HG03378 (cell line): ENCODE data around the gene GSK3B.
"Not testable (repeated sequence)": the region's sequence is repeated elsewhere in the genome, so short reads cannot be mapped to it uniquely, and the experiment has no call there.

ENCODE experiments used
- ATAC-seq: cut with Tn5 transposase; IDR thresholded peaks from one replicate; pipeline ENCODE4 v1.9.1; 2021; ENCODE audit warnings: mild to moderate bottlenecking, moderate library complexity; ENCODE audit not compliant: unreplicated experiment

Gene GSK3B

DNA sequence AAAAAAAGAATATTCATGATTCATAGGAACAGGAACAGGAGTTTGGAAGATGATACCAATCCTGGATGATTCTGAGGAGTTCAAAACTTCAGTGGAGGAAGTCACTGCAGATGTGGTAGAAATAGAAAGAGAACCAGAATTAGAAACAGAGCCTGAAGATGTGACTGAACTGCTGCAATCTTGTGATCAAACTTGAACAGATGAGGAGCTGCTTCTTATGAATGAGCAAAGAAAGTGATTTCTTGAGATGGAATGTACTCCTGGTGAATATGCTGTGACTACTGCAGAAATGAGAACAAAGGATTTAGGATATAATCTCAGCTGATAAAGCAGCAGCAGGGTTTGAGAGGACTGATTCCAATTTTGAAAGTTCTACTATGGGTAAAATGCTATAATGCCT lies 72.7 kb downstream of the GSK3B start:
- ATAC-seq = no peak

DNA sequence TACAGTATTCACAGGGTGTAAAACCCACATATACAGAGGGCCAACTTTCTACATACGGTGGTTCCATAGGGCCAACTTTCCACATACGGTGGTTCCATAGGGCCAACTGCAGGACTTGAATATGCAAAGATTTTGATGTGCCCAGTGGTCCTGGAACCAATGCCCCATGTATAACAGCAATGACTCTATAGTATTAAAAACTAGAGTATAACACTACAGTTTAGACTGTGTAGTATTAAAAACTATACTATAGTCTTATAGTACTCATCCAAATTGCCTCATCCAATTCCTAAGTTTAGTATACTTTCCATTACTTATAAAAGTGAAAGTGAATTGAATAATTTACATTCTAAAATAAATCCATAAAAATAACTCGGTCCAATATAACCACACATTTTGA lies 75.9 kb downstream of the GSK3B start:
- ATAC-seq = no peak

DNA sequence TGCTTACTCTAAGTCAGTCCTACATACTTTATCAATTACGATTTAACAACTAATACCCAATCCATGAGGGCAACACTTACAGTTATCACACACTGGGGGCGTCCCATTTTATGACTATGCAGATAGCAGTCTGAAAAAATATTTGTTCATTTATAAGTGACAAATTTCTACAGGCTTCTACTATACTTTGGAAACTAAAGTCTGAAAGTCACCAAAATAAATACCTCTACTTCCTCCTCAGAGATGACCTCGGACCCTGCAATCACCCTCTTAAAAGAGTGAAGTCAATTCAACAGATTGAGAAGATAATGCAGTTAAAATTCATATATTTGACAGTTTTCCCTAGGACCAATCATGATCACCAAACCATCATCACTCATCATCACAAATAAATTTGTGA lies 76.6 kb downstream of the GSK3B start:
- no peak for ATAC-seq

DNA sequence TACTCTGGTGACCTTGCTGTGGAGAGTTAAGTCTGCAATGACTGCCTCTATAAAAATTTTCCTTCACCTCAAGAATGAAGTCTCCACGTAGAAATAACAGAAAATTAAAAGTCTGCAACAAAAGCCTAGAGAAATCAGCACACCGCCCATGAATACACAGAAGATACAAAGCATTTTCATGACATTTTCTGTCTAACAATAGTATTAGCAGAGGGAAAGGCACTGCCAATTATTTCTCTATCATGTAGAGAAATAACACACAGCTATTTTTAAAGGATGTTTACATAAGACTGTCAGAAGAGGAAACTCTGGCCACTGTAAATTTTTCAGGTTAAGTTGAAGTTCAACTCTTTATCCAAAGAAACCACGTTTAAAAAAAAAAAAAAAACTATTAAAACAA lies 80.8 kb downstream of the GSK3B start:
- no peak for ATAC-seq

DNA sequence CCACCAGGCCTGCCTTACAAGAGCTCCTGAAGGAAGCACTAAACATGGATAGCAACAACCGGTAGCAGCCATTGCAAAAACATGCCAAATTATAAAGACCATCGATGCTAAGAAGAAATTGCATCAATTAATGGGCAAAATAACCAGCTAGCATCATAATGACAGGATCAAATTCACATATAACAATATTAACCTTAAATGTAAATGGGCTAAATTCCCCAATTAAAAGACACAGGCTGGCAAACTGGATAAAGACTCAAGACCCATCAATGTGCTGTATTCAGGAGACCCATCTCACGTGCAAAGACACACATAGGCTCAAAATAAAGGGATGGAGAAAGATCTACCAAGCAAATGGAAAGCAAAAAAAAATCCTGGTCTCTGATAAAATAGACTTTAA lies 88.5 kb downstream of the GSK3B start:
- not testable (repeated sequence) for ATAC-seq

DNA sequence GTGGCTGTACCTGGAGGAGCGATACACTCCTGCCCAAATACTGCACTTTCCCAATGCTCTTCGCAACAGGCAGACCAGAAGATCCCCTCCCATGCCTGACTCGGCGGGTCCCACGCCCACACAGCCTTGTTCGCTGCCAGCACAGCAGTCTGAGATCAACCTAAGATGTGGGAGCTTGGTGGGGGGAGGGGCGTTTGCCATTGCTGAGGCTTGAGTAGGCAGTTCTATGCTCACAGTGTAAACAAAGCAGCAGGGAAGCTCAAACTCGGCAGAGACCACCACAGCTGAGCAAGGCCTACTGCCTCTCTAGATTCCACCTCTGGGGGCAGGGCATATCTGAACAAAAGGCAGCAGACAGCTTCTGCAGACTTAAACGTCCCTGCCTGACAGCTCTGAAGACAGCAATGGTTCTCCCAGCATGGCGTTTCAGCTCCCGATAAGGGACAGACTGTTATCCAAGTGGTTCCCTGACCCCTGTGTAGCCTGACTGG lies 90.2 kb downstream of the GSK3B start:
- not testable (repeated sequence) for ATAC-seq

DNA sequence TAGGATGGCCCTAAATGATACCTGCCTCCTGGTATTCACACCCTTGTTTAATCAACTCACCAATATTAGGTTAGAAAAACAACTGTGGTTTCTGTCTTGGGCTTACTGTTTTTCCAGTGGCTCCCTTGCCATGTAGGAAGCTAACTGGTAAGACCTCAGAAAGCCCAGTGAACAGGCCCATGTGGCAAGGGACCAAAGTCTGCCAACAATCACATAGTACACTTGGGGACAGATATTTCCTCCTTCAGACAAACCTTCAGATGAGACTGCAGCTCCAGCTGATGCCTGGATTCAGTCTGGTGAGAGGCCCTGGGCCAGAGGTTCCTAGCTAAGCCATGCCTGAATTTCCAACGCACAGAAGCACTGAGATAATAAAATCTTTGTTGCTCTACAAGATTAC lies 96.1 kb downstream of the GSK3B start:
- ATAC-seq = no peak

DNA sequence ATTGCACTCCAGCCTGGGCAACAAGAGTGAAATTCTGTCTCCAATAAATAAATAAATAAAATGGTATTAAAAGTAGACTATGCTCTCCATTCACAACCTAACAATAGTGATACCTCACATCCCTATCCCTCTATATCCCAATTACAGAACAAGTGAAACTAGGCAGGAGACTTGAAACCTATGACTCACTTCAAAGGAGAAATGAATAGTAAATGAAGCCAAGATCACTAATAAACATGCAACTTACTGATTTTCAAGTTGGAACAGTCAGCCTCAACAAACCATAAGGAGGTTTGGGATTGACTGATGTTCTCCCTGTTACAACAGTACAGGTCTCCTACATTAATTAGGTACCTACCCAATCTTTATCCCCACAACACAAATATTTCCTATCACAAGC lies 103.4 kb downstream of the GSK3B start:
- ATAC-seq = no peak

DNA sequence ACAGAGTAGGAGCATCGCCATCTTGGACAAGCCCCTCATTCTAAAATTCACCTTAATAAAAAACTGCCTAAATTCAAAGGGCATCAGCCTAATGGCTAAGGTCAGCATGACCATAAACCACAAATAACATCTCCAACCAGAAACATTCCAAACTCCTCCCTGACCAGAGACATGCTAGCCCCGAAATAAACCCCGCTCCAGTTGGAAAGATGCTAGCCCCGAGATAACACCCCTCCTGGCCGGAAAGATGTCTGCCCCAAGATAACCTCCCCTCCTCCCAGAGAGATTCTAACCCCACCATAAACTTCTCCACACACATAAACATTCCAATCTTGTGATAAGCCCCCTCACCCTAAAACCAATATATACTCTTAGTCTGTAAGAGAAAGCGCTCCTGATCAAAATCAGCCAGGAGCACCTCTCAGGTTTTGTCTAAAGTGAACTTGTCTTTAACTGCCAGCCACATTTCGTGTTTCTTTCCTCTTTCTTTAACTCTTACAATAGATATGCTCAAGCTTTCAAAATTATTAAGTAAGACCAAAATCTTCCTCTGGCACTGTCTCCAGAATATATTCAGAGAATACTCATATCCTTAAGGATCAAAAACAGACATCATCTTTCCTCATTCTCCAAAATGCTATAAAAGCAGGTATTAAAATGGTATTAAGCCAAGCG lies 104.1 kb downstream of the GSK3B start:
- ATAC-seq = no peak

DNA sequence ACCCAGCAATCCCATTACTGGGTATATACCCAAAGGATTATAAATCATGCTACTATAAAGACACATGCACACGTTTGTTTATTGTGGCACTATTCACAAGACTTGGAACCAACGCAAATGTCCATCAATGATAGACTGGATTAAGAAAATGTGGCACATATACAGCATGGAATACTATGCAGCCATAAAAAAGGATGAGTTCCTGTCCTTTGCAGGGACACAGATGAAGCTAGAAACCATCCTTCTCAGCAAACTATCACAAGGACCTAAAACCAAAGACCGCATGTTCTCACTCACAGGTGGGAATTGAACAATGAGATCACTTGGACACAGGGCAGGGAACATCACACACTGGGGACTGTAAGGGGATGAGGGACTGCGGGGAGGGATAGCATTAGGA lies 107.4 kb downstream of the GSK3B start:
- not testable (repeated sequence) for ATAC-seq

DNA sequence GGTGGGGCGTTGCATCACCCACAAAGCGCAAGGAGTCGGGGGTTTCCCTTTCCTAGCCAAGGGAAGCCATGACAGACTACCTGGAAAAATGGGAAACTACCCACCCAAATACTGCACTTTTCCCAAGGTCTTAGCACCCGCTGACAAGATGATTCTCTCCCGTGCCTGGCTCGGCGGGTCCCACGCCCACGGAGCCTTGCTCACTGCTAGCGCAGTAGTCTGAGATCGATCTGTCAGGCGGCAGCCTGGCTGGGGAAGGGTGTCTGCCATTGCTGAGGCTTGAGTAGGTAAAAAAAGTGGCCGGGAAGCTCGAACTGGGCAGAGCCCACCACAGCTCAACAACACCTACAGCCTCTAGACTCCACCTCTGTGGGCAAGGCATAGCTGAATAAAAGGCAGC lies 112.9 kb downstream of the GSK3B start:
- ATAC-seq = no peak

DNA sequence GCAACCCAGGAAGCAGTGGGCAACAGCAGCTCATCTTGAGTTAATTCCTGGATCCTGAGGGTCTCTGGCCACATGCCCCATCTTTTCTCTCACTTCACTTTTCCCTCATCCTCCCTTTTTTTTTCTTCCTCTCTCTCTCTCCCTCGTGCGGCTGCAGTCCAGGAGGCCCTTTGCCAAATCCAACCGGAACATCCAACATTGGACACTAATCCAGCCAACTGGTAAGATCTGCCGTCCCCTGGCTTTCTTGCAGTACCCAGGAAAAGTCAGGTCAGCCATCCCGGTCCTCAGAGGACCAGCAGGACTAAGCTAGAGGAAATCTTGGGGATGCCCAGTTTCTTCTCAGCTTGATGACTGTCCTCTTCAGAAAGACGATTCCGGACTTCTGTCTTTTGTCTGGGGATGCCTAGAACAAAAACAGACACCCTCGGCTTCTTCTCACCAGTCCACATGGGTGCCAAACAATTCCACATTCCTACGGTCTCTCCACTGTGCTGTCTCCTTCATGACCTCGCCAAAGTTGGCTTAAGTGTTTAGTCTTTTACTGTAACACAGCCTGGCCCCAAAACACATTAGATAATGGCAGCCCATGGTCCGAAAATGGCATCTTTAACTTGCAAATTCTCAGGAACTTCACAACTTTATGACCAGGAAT lies 115.6 kb downstream of the GSK3B start:
- ATAC-seq = no peak

DNA sequence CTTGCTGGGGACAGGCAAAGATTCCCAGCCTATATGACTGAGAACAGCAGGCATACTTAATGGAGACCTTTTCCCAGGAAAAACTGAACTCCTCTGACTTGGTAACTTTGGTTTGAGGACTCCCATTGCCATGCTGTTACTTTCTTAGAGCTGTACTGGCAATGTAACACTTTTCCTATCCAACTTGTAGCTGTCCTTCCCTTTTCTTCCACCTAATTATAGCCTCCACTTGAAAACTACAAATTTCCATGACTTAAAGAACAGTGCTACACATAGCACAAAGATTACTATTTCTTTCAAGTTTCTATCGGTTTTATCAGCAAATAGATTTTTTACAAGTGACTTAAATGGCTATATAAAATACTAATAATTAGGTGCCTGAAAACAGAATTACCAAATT lies 116.9 kb downstream of the GSK3B start:
- ATAC-seq = no peak

DNA sequence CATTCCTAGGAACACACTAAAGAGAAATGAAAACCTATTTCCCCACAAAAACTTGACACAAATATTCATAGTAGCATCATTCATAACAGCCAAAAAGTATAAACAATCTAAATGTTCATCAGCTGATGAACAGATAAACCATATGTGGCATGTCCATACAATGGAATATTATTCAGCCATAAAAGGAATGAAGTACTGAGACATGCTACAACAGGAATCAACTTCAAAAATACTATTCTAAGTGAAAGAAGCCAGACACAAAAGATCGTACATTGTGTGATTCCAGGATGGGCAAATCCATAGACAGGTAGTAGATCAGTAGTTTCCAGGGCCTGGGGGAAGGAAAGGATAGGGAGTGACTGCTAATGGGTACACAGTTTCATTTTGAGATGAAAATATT lies 118.0 kb downstream of the GSK3B start:
- ATAC-seq = no peak

DNA sequence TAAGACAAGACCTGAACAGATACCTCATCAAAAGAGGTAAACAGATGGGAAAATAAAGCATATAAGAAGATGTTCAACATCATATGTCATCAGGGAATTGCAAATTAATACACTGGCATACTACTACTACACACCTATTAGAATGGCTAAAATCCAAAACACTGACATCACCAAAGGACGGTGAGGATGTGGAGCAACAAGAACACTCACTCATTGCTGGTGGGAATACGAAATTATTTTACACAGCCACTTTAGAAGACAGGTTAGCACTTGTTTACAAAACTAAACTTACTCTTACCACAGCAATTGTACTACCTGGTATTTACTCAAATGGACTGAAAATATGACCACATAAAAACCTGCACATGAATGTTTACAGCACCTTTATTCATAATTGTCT lies 119.6 kb downstream of the GSK3B start:
- no peak for ATAC-seq

DNA sequence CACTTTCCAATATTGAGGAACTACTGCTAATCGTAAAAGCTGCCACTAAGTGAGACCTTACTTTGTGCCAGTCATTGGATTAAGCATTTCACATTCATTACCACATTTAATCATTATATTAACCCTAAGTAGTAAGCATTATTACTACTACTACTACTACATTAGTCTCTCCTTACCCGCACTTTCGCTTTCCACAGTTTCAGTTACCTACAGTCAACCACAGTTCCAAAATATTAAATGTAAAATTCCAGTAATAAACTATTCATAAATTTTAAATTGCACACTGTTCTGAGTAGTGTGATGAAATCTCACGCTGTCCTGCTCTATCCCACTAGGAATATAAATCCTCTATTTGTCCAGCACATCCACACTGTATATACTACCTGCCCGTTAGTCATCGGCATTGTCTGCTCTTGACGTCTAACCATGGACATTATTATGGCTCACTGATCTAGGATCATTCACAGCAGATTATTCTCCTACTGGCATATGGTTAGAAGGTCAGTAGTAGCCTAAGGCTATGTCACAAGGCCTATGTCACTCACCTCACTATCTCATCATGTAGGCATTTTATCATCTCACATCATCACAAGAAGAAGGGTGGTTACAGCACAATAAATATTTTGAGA lies 121.1 kb downstream of the GSK3B start:
- ATAC-seq = no peak

DNA sequence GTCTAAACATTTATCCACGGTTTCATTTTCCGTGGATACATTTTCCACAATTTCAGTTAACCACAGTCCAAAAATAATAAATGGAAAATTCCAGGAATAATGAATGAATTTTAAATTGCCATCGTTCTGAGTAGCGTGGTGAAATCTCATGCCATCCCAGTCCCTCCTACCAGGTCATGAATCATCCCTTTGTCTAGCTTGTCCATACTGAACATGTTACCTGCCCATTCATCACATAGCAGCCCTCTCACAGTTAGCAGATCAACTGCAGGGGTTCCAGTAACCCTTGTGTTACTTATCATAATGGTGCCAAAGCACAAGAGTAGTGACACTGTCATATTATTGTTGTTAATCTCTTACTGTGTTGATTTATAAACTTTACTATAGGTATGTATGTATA lies 124.5 kb downstream of the GSK3B start:
- no peak for ATAC-seq

DNA sequence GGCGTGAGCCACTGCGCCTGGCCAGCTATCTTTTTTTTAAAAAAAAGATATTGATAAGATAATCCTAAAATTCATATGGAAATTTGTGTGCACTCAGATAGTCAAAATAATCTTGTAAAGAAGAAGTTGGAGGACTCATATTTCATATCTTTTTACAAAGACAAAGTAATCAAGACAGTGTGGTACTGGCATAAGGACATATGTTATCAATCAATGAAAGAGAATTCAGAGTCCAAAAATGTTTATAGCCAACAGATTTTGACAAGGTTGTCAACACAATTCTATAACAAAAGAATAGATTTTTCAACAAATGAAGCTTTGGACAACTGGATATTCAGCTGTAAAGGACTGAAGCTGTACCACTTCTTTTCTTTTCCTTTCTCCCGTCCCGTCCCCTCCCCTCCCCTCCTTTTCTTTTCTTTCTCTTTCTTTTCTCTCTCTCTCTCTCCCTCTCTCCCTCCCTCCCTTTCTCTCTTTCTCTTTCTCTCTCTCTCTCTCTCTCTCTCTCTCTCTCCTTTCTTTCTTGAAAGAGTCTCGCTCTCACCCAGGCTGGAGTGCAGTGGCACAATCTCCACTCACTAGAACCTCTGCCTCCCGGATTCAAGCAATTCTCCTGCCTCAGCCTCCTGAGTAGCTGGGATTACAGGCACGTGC lies 126.8 kb downstream of the GSK3B start:
- ATAC-seq = no peak

DNA sequence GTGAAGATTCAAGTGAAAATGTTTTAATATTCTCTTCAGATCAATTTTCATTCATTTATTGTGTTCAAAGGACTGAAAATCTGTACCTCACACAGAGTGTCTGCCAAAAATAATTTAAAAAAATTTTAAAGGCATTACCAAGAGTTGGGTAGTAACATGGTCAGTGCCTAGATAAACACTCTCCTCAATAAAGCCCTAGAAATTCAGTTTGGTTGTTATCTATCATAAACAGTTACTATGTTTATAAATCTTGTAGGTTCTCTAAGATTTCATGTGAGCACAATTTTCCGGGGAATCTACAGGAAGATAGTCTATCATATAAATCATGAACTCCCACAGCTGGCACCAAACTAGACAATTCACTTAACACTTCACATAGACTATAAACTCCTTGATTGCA lies 128.6 kb downstream of the GSK3B start:
- ATAC-seq = no peak

DNA sequence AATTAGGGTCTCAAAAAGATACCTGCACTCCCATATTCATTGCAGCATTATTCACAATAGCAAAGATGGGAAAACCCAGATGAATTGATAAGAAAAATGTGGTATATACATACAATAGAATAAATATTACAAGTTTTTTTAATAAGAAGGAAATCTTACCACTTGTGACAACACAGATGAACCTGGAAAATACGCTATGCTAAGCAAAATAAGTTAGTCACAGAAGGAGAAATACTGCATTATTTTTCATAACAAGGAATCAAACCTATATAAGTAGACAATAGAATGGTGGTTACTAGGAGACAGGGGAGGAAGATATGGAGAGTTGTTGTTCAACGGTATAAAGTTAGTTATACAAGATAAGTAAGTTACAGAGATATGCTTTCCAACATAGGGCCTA lies 130.0 kb downstream of the GSK3B start:
- ATAC-seq = no peak

DNA sequence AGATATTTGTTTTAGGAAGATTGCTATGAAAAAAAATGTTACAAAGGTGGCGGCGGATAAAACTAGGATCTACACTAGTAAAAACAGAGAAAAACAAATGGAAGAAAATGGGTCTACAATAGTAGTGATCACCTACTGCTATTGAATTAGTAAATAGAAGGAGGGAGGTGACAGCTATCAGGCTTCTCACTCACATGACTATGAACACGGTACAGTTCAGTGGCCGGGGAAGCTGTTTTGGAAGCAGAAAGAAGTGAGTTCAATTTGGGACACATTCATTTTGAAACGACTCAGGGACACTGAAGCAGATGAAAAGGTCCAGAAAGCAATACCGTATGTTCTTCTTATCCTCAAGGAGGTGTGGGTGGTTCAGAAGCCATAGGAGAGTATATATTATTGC lies 138.3 kb downstream of the GSK3B start:
- no peak for ATAC-seq
